GM23338 (cell line): ENCODE measurements around the gene ATP2A3.

Experiments used
- CTCF ChIP-seq, 2 experiments: fragments of 200-600 bp in 1 of 2; sonication (generic) in 1 of 2; conservative IDR thresholded peaks; 2 replicates each; pipeline versions ENCODE4 v1.5.1 to v1.6.1; 2016 to 2017; ENCODE audit warnings: antibody characterized with exemption in 2 of 2, low read depth in 2 of 2, mild to moderate bottlenecking in 2 of 2, moderate library complexity in 1 of 2
- EZH2 ChIP-seq: fragments of 200-600 bp; sonication (generic); IDR thresholded peaks from one replicate; pipeline ENCODE4 v1.8.0; 2017; ENCODE audit warnings: antibody characterized with exemption, mild to moderate bottlenecking, low read depth; ENCODE audit not compliant: unreplicated experiment
- EZH2phosphoT487 ChIP-seq: fragments of 200-600 bp; sonication (generic); IDR thresholded peaks from one replicate; pipeline ENCODE4 v1.8.1; 2018; ENCODE audit warnings: antibody characterized with exemption; ENCODE audit not compliant: unreplicated experiment
- JUNB ChIP-seq: IDR thresholded peaks from one replicate; pipeline ENCODE4 v1.6.1; 2016; ENCODE audit warnings: antibody characterized with exemption; ENCODE audit not compliant: unreplicated experiment
- POLR2AphosphoS5 ChIP-seq: IDR thresholded peaks from 2 replicates; pipeline ENCODE4 v1.6.1; 2016; ENCODE audit warnings: antibody characterized with exemption, low read depth
- REST ChIP-seq: IDR thresholded peaks from one replicate; pipeline ENCODE4 v1.6.1; 2018; ENCODE audit warnings: antibody characterized with exemption; ENCODE audit not compliant: unreplicated experiment

- TF ChIP-seq POLR2AphosphoS5 (no peak), CTCF (conservative IDR thresholded peaks at IDR 0.05; ENCODE audit: low read depth in 2 of 2) (no peak), REST (no peak), EZH2phosphoT487 (no peak), EZH2 (no peak), JUNB (no peak)
Measured at GRCh38 chr17:3905017-3905520, 59.2 kb downstream of the ATP2A3 start.
